ENCODE measurements around the gene CRTAC1.

The CRTAC1 gene

GRCh38 chr10:97882142-97883091 lies 148.0 kb downstream of the CRTAC1 start:
- in situ Hi-C loops (cut with MboI; ENCODE audit: low pct_unique_long_range_greater_than_20kb, low sequenced_read_pairs, unreplicated experiment) = no loop called here
- TF ChIP-seq, protein P1, sequence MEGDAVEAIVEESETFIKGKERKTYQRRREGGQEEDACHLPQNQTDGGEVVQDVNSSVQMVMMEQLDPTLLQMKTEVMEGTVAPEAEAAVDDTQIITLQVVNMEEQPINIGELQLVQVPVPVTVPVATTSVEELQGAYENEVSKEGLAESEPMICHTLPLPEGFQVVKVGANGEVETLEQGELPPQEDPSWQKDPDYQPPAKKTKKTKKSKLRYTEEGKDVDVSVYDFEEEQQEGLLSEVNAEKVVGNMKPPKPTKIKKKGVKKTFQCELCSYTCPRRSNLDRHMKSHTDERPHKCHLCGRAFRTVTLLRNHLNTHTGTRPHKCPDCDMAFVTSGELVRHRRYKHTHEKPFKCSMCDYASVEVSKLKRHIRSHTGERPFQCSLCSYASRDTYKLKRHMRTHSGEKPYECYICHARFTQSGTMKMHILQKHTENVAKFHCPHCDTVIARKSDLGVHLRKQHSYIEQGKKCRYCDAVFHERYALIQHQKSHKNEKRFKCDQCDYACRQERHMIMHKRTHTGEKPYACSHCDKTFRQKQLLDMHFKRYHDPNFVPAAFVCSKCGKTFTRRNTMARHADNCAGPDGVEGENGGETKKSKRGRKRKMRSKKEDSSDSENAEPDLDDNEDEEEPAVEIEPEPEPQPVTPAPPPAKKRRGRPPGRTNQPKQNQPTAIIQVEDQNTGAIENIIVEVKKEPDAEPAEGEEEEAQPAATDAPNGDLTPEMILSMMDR (IDR thresholded peaks at IDR 0.05; ENCODE audit: extremely low read depth, insufficient read depth, missing control alignments) = no peak
- DNase-seq (ENCODE audit: low spot score) = no peak

- TF ChIP-seq, protein P1 (IDR thresholded peaks at IDR 0.05; ENCODE audit: extremely low read depth, insufficient read depth, missing control alignments) = no peak
- DNase-seq (ENCODE audit: low spot score) = no peak
- in situ Hi-C loops (cut with MboI; ENCODE audit: low pct_unique_long_range_greater_than_20kb, low sequenced_read_pairs, unreplicated experiment) = no loop called here
Observed at GRCh38 chr10:97880109-97880508, 150.3 kb downstream of the CRTAC1 start.

DNA sequence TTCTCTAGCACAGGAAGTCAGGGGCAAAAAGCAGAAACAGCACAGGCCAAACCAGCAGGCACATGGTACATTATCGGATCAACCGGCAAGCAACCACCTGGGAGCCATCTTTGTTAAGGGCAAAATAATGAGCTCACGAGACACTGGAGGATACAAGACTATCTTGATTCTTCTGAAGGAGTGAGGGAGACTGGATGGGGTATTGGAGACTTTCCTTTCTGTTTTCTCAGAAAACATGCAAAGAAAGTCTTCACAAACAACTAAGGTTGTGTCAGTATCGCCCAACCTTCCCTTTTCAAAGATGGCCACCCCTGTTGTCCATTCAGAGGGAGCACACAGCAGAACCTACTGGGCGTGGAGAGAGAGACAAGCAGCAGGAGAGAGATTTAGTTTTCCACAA lies 151.2 kb downstream of the CRTAC1 start:
- in situ Hi-C loops (cut with MboI; ENCODE audit: low pct_unique_long_range_greater_than_20kb, low sequenced_read_pairs, unreplicated experiment) = no loop called here
- DNase-seq (ENCODE audit: low spot score) = no peak
- TF ChIP-seq, protein P1 (IDR thresholded peaks at IDR 0.05; ENCODE audit: extremely low read depth, insufficient read depth, missing control alignments) = no peak

GRCh38 chr10:97876402-97876801 lies 154.0 kb downstream of the CRTAC1 start:
- no peak for DNase-seq (ENCODE audit: low spot score)
- TF ChIP-seq, protein P1 (IDR thresholded peaks at IDR 0.05; ENCODE audit: extremely low read depth, insufficient read depth, missing control alignments) = no peak
- in situ Hi-C loops (cut with MboI; ENCODE audit: low pct_unique_long_range_greater_than_20kb, low sequenced_read_pairs, unreplicated experiment) = no loop called here

DNA sequence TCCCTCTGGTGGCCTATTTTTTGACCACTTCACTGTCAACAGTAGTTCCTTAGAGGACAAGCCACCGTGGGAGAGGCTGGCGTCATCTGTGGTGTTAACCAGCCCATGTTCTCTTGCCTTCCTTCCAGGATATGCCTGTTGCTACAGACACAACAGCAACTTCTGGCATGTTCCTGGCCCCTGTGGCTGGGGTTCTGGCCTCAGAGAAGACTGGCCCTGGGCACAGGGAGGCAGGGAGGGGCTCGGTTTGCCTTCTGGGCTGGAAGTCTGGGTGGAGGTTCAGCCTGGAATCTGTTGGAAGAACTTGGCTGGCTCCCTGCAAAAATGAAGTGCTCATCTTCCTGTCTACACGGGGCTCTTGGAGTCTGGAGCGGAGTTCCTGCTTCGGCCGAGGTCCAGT lies 155.0 kb downstream of the CRTAC1 start:
- in situ Hi-C loops (cut with MboI; ENCODE audit: low pct_unique_long_range_greater_than_20kb, low sequenced_read_pairs, unreplicated experiment) = no loop called here

GRCh38 chr10:97874332-97874731 lies 156.1 kb downstream of the CRTAC1 start:
- in situ Hi-C loops (cut with MboI; ENCODE audit: low pct_unique_long_range_greater_than_20kb, low sequenced_read_pairs, unreplicated experiment) = no loop called here
- no peak for DNase-seq (ENCODE audit: low spot score)
- TF ChIP-seq, protein P1 (IDR thresholded peaks at IDR 0.05; ENCODE audit: extremely low read depth, insufficient read depth, missing control alignments) = no peak

More for the DNA sequence above, 155.0 kb downstream of the CRTAC1 start:
- no peak for DNase-seq (ENCODE audit: low spot score)
- TF ChIP-seq, protein P1 (IDR thresholded peaks at IDR 0.05; ENCODE audit: extremely low read depth, insufficient read depth, missing control alignments) = no peak
